Epithelial cell of prostate (primary cell): ENCODE results near the gene POF1B.

ENCODE experiments used
- DNase-seq: peaks from one replicate; pipeline ENCODE4 v3.0.0-alpha.2; 2011; ENCODE audit warnings: low read depth, low spot score
- H3K27ac ChIP-seq: fragments of 450-650 bp; 2 replicates; pipeline ENCODE4 v1.5.1; 2017; ENCODE audit warnings: mild to moderate bottlenecking

Gene POF1B

GRCh38 chrX:85244450-85245211, 134.8 kb downstream of the POF1B start:
- no peak for DNase-seq
- H3K27ac ChIP-seq: no peak overlapping the region

GRCh38 chrX:85243761-85244449, 135.6 kb downstream of the POF1B start, which contains the start of the genes SATL1 and ZNF711:
Gene SATL1 (minus strand): TSS chrX:85243779. CDS start chrX:85108968, 134,811 bp downstream.
Gene ZNF711 (plus strand): TSS chrX:85243991. CDS start chrX:85247573, 3,582 bp downstream.
- DNase-seq: no peak
- H3K27ac ChIP-seq: no peak within 1 kb of the TSS

GRCh38 chrX:85243155-85243554, 136.3 kb downstream of the POF1B start:
- DNase-seq: no peak
- no peak overlapping the region for H3K27ac ChIP-seq
